Activated CD8-positive, alpha-beta T cell treated with anti-CD3 and anti-CD28 coated beads, Interleukin-2, amount 10 ng/mL, durations not matched to agents 7 days and 5 days (primary cell): ENCODE data around the gene TMSB4Y. TPM values are rescaled to one million over a fixed set of nuclear protein-coding genes. Genes with fewer than 3 reads are reported as not detected.

Source experiments
- ATAC-seq: fragments of 150-1000 bp; cut with Tn5 transposase; one replicate; pipeline ENCODE4 v1.10.0; 2021; ENCODE audit warnings: moderate library complexity
- CTCF ChIA-PET: fragments of 350-600 bp; sonication (Branson Sonifier 250); formaldehyde crosslinking; loops from one replicate; lab custom pipeline; 2021; ENCODE audit warnings: antibody characterized with exemption; lab: Charles Lee
- POLR2A ChIA-PET: fragments of 350-600 bp; sonication (Branson Sonifier 250); formaldehyde crosslinking; loops from one replicate; lab custom pipeline; 2021; ENCODE audit warnings: antibody characterized with exemption; lab: Charles Lee
- DNase-seq: peaks from one replicate; pipeline ENCODE4 v3.0.0-alpha.2; 2020
- H3K27ac Mint-ChIP-seq: one replicate; pipeline ENCODE4 v1.8.0; 2021; ENCODE audit warnings: mild to moderate bottlenecking, mixed read lengths
- H3K27me3 Mint-ChIP-seq: one replicate; pipeline ENCODE4 v1.8.0; 2021; ENCODE audit warnings: low read depth, mixed read lengths
- H3K36me3 Mint-ChIP-seq: one replicate; pipeline ENCODE4 v1.8.0; 2021; ENCODE audit warnings: low read depth, mixed read lengths
- H3K4me1 Mint-ChIP-seq: one replicate; pipeline ENCODE4 v1.8.0; 2021; ENCODE audit warnings: low read depth, mixed read lengths
- H3K4me3 Mint-ChIP-seq: one replicate; pipeline ENCODE4 v1.8.0; 2021; ENCODE audit warnings: mild to moderate bottlenecking, mixed read lengths
- H3K9me3 Mint-ChIP-seq: one replicate; pipeline ENCODE4 v1.8.0; 2022; ENCODE audit warnings: mixed read lengths; ENCODE audit not compliant: insufficient read depth
- total RNA-seq, 2 experiments: library from RNA; stranded (reverse); gene quantifications; one replicate each; pipeline ENCODE4 v1.2.3, GENCODE V29; 2021

The TMSB4Y gene
- total RNA-seq, result 1 to 10 TPM; 1.1 to 1.4 TPM

DNA sequence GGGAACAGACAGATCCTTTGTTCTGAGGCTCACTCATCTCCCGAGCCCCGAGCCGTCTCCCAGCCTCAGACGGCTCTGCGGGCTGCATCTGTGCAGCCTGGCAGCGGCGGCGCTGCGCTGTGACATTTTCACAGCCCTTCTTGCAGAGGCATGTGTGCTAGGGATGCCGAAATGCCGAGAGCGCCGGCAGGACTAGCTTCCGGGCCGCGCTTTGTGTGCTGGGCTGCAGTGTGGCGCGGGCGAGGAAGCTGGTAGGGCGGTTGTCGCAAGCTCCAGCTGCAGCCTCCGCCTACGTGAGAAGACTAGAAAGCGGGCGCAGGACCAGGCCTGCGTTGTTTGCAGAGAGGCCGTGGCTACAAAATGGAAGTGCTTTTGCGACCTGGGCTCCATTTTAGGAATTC lies at the start of gene TMSB4Y:
Gene TMSB4Y (plus strand): TSS at position 332 of the 401 bp plus-strand sequence.
- ChIA-PET CTCF (no interaction called here), POLR2A (interaction anchor here (0.6 to 2.3 kb wide), 3 partner anchors 102 to 256 kb away, joined by 3 to 10 read pairs (median 3); partner anchors contain the start of gene UTY)
- ATAC-seq (peak; percentile 95), DNase-seq (peak; percentile 83)
- H3K4me3 Mint-ChIP-seq, result peak within 1 kb of the TSS; percentile 85
- peak within 1 kb of the TSS; percentile 95 for H3K27ac Mint-ChIP-seq
- no peaks in the 10 kb centered on the region for H3K9me3 Mint-ChIP-seq
- no peaks in the 10 kb centered on the region for H3K27me3 Mint-ChIP-seq
- H3K36me3 Mint-ChIP-seq, result no peaks in the 10 kb centered on the region
- H3K4me1 Mint-ChIP-seq, result peaks cover 10% of the 10 kb centered on the region

DNA sequence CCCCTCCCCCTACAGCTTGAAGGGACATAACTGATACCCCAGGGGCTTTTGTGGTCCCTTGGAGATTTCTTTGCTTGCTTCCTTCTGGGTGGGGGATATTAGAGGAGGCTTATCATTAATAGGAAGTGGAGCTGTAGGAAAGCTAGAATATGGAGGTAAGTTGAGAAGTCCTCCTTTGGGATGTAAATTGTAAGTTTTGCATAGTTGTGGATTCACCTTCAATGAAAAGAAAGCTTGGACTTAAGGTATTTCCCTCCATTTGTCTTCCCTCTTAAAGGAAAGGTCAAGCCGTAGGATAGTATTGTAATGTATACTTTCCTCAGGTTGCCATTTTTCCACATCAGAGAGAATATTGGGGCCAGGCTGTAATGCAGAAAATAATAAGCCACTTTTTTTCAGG lies 39.5 kb upstream of the TMSB4Y start:
- Mint-ChIP-seq H3K4me1 (no peaks in the 10 kb centered on the region), H3K9me3 (no peaks in the 10 kb centered on the region), H3K27ac (no peak overlapping the region), H3K27me3 (no peaks in the 10 kb centered on the region), H3K36me3 (no peaks in the 10 kb centered on the region), H3K4me3 (no peak overlapping the region)
- POLR2A ChIA-PET, result no interaction called here
- ATAC-seq (no peak), DNase-seq (no peak)
- CTCF ChIA-PET, result no interaction called here

- H3K27me3 Mint-ChIP-seq, result no peaks in the 10 kb centered on the region
- ATAC-seq, result no peak
- H3K36me3 Mint-ChIP-seq, result no peaks in the 10 kb centered on the region
- no peak overlapping the region for H3K4me3 Mint-ChIP-seq
- peaks cover 9% of the 10 kb centered on the region for H3K9me3 Mint-ChIP-seq
- ChIA-PET CTCF (no interaction called here), POLR2A (no interaction called here)
- H3K4me1 Mint-ChIP-seq, result no peaks in the 10 kb centered on the region
- no peak overlapping the region for H3K27ac Mint-ChIP-seq
- DNase-seq, result no peak
Measured at GRCh38 chrY:13671122-13671521, 32.6 kb upstream of the TMSB4Y start.

- Mint-ChIP-seq H3K27me3 (no peaks in the 10 kb centered on the region), H3K9me3 (no peaks in the 10 kb centered on the region), H3K4me3 (no peak overlapping the region), H3K27ac (no peak overlapping the region), H3K36me3 (no peaks in the 10 kb centered on the region), H3K4me1 (peaks cover 10% of the 10 kb centered on the region)
- ChIA-PET POLR2A (no interaction called here), CTCF (no interaction called here)
- ATAC-seq (no peak), DNase-seq (no peak)
Measured at GRCh38 chrY:13702276-13702675, 1.4 kb upstream of the TMSB4Y start.

GRCh38 chrY:13704121-13704930 lies 627 bp downstream of the TMSB4Y start:
- peak; percentile 34 for ATAC-seq
- ChIA-PET CTCF (interaction anchor here (1.4 kb wide), 1 partner anchor 46 kb away, joined by 5 read pairs; no protein-coding TSS in a partner anchor), POLR2A (interaction anchor here (0.6 to 2.3 kb wide), 3 partner anchors 101 to 256 kb away, joined by 3 to 10 read pairs (median 3); partner anchors contain the start of gene UTY)
- Mint-ChIP-seq H3K4me1 (peaks cover 10% of the 10 kb centered on the region), H3K4me3 (peak overlapping the region; percentile 85), H3K27me3 (no peaks in the 10 kb centered on the region), H3K27ac (peak overlapping the region; percentile 95), H3K9me3 (no peaks in the 10 kb centered on the region), H3K36me3 (no peaks in the 10 kb centered on the region)
- DNase-seq, result peak; percentile 22

- Mint-ChIP-seq H3K27ac (peak overlapping the region; percentile 63), H3K9me3 (no peaks in the 10 kb centered on the region), H3K4me3 (peak overlapping the region; percentile 85), H3K4me1 (peaks cover 10% of the 10 kb centered on the region), H3K36me3 (peaks cover 2% of the 10 kb centered on the region), H3K27me3 (no peaks in the 10 kb centered on the region)
- POLR2A ChIA-PET, result interaction anchor here (2.3 kb wide), 1 partner anchor 226 kb away, joined by 10 read pairs; the partner anchor contains the start of gene UTY
- CTCF ChIA-PET, result interaction anchor here (1.4 kb wide), 1 partner anchor 45 kb away, joined by 5 read pairs; no protein-coding TSS in a partner anchor
- ATAC-seq (no peak), DNase-seq (no peak)
Measured at GRCh38 chrY:13705197-13705596, 1.5 kb downstream of the TMSB4Y start.

GRCh38 chrY:13708038-13708437 lies 4.3 kb downstream of the TMSB4Y start:
- CTCF ChIA-PET, result no interaction called here

DNA sequence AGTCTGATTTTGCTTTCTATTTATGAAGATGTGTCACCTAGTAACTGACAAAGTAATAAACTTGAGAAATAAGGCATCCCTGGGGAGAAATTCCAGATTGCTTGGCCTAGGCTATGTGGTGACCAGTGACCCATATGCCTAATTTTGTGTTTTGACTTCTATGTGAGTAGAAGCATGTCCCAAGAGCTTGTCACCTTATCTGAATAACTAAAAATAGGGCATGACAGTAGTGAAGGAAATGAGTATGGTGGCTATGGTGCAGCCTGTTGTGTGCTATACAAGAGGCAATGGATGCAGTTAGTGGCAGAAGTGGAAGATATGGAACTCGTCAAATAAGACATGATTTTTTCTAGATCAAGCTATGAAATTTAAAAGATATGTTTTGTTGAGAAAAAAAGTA lies 15.3 kb downstream of the TMSB4Y start:
- ATAC-seq (no peak), DNase-seq (no peak)
- no peak overlapping the region for H3K4me3 Mint-ChIP-seq
- ChIA-PET POLR2A (no interaction called here), CTCF (no interaction called here)
- H3K36me3 Mint-ChIP-seq, result no peaks in the 10 kb centered on the region
- no peak overlapping the region for H3K27ac Mint-ChIP-seq
- no peaks in the 10 kb centered on the region for H3K27me3 Mint-ChIP-seq
- no peaks in the 10 kb centered on the region for H3K4me1 Mint-ChIP-seq
- peaks cover 4% of the 10 kb centered on the region for H3K9me3 Mint-ChIP-seq

More at GRCh38 chrY:13708038-13708437, 4.3 kb downstream of the TMSB4Y start:
- H3K9me3 Mint-ChIP-seq, result no peaks in the 10 kb centered on the region
- POLR2A ChIA-PET, result no interaction called here
- H3K27ac Mint-ChIP-seq, result no peak overlapping the region
- H3K36me3 Mint-ChIP-seq, result peaks cover 4% of the 10 kb centered on the region
- DNase-seq (no peak), ATAC-seq (no peak)
- H3K4me1 Mint-ChIP-seq, result peaks cover 10% of the 10 kb centered on the region
- no peaks in the 10 kb centered on the region for H3K27me3 Mint-ChIP-seq
- H3K4me3 Mint-ChIP-seq, result no peak overlapping the region

DNA sequence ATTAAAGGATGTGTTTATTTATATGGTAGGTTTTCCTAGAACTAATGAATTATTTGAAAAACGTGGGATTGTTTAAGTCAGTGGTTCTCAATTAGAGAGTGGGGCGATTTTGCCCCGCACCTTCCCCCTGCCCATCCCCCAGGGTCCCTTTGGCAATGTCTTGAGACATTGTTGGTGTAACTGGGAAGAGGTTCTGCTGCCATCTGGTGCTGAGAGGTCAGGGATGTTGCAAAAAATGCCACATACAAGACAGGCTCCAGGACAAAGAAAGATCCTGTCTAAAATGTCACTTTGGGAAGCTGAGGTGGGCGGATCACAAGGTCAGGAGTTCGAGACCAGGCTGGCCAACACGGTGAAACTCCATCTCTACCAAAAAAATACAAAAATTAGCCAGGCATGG lies 25.8 kb downstream of the TMSB4Y start:
- ChIA-PET CTCF (no interaction called here), POLR2A (no interaction called here)
- Mint-ChIP-seq H3K27ac (no peak overlapping the region), H3K36me3 (no peaks in the 10 kb centered on the region), H3K27me3 (no peaks in the 10 kb centered on the region), H3K4me1 (no peaks in the 10 kb centered on the region), H3K4me3 (no peak overlapping the region), H3K9me3 (no peaks in the 10 kb centered on the region)
- DNase-seq (no peak), ATAC-seq (no peak)

DNA sequence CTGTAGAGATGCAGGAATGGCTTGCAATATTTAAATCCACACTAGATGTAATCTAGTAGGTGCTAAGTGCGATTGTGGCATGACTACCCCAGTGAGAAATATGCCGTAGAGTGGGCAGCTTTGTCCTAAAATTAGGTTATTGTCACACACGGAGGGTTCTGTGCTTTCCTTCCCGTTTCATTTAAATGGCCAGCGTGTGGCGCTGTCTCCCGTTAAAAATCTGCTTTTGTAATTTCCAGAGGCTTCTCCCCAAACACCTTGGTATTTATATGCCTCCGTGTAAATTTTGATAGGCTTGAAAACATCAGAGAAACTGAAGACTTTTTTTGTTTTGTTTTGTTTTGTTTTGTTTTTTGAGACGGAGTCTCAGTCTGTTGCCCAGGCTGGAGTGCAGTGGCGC lies 34.9 kb downstream of the TMSB4Y start:
- ChIA-PET CTCF (interaction anchor here (1.2 to 2.0 kb wide), 4 partner anchors 10 to 114 kb away, joined by 3 to 13 read pairs (median 5); no protein-coding TSS in a partner anchor), POLR2A (no interaction called here)
- Mint-ChIP-seq H3K9me3 (no peaks in the 10 kb centered on the region), H3K27me3 (no peaks in the 10 kb centered on the region), H3K36me3 (no peaks in the 10 kb centered on the region), H3K4me1 (no peaks in the 10 kb centered on the region), H3K27ac (no peak overlapping the region), H3K4me3 (no peak overlapping the region)
- DNase-seq (peak; percentile 35), ATAC-seq (no peak)

GRCh38 chrY:13751289-13752071 lies 47.8 kb downstream of the TMSB4Y start:
- Mint-ChIP-seq H3K36me3 (no peaks in the 10 kb centered on the region), H3K4me3 (peak overlapping the region; percentile 78), H3K9me3 (no peaks in the 10 kb centered on the region), H3K4me1 (peaks cover 9% of the 10 kb centered on the region), H3K27me3 (no peaks in the 10 kb centered on the region), H3K27ac (peak overlapping the region; percentile 66)
- CTCF ChIA-PET, result interaction anchor here (1.2 to 2.6 kb wide), 2 partner anchors 13 kb away, joined by 6 to 13 read pairs; no protein-coding TSS in a partner anchor
- ATAC-seq (peak; percentile 90), DNase-seq (peak; percentile 66)
- POLR2A ChIA-PET, result interaction anchor here (0.8 kb wide), 1 partner anchor 53 kb away, joined by 3 read pairs; no protein-coding TSS in a partner anchor
